Neural progenitor cell (in vitro differentiated cells): ENCODE results near the gene WNT3A.
"Not testable (repeated sequence)": the region's sequence is repeated elsewhere in the genome, so short reads cannot be mapped to it uniquely, and the experiment has no call there.

Source experiments
- EZH2 ChIP-seq: fragments of 200-600 bp; sonication (generic); IDR thresholded peaks from 2 replicates; pipeline ENCODE4 v1.6.1; 2017; ENCODE audit warnings: antibody characterized with exemption, mild to moderate bottlenecking, moderate library complexity
- TF ChIP-seq, protein P1 (sequence below): fragments of 200-600 bp; sonication (generic); IDR thresholded peaks from 2 replicates; pipeline ENCODE4 v1.5.1; 2017; ENCODE audit warnings: antibody characterized with exemption, mild to moderate bottlenecking

DNA sequence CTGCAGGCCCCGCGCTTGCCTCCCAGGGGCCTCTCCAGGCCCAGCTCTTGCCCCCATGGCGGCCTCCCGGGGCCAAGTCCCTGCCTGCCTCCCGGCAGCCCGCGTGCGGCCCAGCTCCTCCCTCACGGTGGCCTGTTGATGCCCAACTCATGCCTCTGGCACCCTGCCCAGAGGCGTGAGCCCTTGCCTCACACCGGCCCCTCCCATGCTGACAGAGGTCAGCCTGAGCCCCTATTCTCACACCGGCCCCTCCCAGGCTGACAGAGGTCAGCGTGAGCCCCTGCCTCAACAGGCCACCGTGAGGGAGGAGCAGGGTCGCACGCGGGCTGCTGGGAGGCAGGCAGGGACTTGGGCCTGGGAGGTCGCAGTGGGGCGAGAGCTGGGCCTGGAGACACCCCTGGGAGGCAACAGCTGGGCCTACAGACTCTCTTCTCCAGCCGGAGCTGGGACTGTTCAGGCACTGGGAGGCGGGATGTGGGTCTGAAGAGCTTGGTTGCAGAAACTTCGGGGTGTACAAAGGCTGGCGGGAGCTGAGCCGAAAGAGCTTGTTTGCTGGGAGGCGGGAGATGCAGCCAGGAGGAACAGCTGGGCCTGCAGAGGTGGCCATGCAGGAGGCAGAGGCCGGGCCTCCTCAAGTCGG lies 35.0 kb upstream of the WNT3A start:
- TF ChIP-seq, protein P1, sequence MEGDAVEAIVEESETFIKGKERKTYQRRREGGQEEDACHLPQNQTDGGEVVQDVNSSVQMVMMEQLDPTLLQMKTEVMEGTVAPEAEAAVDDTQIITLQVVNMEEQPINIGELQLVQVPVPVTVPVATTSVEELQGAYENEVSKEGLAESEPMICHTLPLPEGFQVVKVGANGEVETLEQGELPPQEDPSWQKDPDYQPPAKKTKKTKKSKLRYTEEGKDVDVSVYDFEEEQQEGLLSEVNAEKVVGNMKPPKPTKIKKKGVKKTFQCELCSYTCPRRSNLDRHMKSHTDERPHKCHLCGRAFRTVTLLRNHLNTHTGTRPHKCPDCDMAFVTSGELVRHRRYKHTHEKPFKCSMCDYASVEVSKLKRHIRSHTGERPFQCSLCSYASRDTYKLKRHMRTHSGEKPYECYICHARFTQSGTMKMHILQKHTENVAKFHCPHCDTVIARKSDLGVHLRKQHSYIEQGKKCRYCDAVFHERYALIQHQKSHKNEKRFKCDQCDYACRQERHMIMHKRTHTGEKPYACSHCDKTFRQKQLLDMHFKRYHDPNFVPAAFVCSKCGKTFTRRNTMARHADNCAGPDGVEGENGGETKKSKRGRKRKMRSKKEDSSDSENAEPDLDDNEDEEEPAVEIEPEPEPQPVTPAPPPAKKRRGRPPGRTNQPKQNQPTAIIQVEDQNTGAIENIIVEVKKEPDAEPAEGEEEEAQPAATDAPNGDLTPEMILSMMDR = not testable (repeated sequence)
- TF ChIP-seq EZH2 = not testable (repeated sequence)
